Effector memory CD4-positive, alpha-beta T cell (primary cell): ENCODE data around the gene INCA1.

Experiments used
- DNase-seq, 3 donors: peaks; one replicate each; pipeline ENCODE4 v3.0.0-alpha.2; 2020
- H3K27ac ChIP-seq: 2 replicates; pipeline ENCODE4 v1.7.0; 2013; ENCODE audit warnings: mild to moderate bottlenecking, low read length, moderate library complexity; ENCODE audit not compliant: insufficient read depth, poor library complexity, severe bottlenecking
- H3K27me3 ChIP-seq: replicated peaks from 2 replicates; pipeline ENCODE4 v1.7.0; 2013; ENCODE audit warnings: mild to moderate bottlenecking, low read length; ENCODE audit not compliant: insufficient read depth, control insufficient read depth, poor library complexity, severe bottlenecking
- H3K36me3 ChIP-seq: 2 replicates; pipeline ENCODE4 v1.7.0; 2013; ENCODE audit warnings: mild to moderate bottlenecking, low read length, moderate library complexity; ENCODE audit not compliant: control insufficient read depth, insufficient read depth
- H3K4me1 ChIP-seq: 2 replicates; pipeline ENCODE4 v1.7.0; 2013; ENCODE audit warnings: low read length, mild to moderate bottlenecking; ENCODE audit not compliant: control insufficient read depth, insufficient read depth, poor library complexity, severe bottlenecking
- H3K4me3 ChIP-seq: 2 replicates; pipeline ENCODE4 v1.7.0; 2013; ENCODE audit warnings: low read length, low read depth, mild to moderate bottlenecking; ENCODE audit not compliant: insufficient read depth, poor library complexity, severe bottlenecking
- H3K9me3 ChIP-seq: 2 replicates; pipeline ENCODE4 v1.7.0; 2013; ENCODE audit warnings: mild to moderate bottlenecking, low read length, moderate library complexity; ENCODE audit not compliant: control insufficient read depth

INCA1 gene

DNA sequence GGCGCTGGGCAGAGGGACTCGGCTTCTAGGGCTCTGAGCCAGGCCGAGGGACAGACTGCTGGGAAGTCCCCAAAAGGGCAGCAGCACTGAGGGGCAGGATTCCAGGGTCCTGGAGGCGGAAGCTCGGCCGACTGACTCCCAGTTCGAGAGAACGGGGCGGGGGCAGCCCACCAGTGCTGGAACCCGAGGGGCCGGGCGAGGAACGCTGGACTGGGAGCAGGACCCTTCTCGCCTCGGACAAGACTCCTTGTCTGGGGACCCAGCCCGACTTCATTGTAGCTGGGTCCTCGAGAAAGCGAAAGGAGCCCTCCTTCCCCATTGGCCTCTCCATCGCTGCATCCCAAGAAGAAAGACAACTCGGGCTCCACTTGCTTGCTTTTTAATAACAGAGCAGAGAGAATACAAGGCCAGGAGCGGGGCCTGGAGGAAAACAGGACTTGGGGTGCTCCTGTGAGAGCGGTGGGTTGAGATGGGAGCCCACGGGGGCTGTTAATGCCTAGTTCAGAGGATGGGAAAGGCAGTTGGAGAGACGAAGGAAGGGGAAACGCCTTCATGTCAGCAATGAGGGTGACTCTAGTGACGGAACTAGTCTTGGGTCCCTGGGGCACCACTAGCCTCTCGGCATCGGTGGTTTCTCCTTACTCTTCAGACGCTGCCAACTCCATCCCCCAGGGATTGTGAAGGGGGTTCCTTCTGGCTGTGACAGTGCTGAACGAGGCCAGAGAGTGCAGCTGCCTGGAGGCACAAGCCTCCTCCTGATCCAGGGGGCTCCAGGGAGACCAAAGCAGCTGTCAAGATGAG lies 9.4 kb downstream of the INCA1 start:
- Histone ChIP-seq H3K4me1 (peaks cover 24% of the 10 kb centered on the region), H3K4me3 (peak overlapping the region; percentile 100), H3K9me3 (no peaks in the 10 kb centered on the region), H3K36me3 (no peaks in the 10 kb centered on the region), H3K27me3 (no peaks in the 10 kb centered on the region), H3K27ac (peak overlapping the region; percentile 94)
- DNase-seq = no peak

DNA sequence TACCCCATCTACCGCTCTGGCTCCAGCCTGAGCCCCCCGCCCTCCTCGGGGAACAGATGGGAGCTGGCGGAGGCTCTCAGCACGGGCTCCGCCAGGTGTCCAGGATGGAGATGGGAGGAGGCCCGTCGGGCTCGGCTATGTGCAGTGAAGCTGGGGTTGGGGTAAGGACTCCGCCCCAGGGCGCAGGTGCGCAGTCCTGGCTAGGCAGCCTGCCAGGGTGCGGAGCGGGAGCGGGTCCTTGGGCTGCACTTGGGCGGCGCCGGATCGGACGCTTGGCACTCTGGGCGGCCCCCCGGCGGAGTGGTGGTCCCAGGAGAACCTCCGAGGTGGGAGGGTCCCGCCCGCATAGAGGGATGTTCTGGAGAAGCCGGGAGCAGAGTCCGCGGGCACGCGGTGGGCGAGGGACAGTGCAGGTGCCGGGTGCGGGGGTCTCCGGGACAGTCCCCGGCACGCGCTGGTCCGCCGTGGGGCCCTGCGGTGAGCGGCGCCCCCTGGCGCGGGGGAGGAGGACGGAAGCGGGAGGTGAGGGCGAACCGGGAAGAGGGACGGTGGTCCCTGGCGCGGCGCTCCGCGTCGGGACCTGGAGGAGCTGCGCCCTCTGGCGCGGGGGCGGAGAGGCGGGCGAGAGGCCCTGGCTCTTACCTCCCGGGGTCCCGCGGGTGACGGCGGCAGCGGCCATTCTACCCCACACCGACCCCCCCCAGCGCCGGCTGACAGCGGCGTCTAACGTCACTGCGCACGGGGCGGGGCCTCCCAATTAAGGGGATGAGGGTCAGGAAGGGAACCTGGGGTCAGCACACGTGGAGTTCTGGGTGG lies 10.2 kb downstream of the INCA1 start, which contains the start of gene CAMTA2:
TSS of gene CAMTA2 (minus strand) at position 725 of the 816 bp plus-strand sequence. CDS start 1,453 bp downstream, outside the sequence.
- Histone ChIP-seq H3K4me3 (peak within 1 kb of the TSS; percentile 100), H3K9me3 (no peaks in the 10 kb centered on the region), H3K27me3 (no peaks in the 10 kb centered on the region), H3K36me3 (peaks cover 8% of the 10 kb centered on the region), H3K4me1 (peaks cover 24% of the 10 kb centered on the region), H3K27ac (peak within 1 kb of the TSS; percentile 94)
- DNase-seq = peak; percentile 78 to 83 (median 81)

DNA sequence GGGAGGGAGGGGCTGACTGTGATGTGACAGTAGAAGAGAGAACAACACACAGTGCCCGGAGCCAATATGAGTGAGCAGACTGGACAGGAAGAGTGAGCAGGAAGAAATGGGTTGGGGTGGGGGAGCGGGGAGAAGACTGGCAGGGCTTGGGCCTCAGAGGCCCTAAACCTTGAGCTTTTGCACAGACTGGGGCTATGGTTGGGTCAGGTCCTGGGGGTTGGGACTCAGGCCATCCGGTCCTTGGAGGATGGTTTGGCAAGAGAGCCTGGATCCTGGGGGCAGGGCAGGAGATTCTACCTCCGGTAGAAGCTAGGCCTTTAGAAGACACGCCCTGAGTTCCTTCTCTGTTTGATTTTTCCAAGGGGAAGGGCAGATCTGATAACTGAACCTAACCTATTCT lies 10.9 kb downstream of the INCA1 start:
- Histone ChIP-seq H3K27ac (peak overlapping the region; percentile 94), H3K9me3 (no peaks in the 10 kb centered on the region), H3K4me1 (peaks cover 24% of the 10 kb centered on the region)

DNA sequence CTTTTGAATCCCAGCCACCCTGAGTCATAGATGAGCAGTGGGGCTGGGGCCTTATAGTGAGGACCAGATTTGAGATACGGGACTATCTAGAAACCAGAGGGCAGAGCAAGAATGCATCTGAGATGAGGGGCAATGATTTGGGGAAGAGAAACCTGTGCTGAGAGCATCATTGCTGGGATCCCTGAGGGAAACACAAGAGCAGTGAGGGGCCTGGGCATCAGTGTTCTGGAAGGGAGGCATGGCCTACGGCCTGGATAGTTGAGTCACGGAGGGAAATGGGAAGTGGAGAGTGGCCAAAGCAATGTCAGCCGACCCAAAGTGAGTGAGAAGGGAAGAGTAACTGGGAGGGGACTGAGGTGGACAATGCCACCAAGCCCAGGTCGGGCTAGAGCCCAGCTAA lies 15.0 kb downstream of the INCA1 start:
- Histone ChIP-seq H3K4me3 (no peak overlapping the region), H3K4me1 (peaks cover 14% of the 10 kb centered on the region), H3K27me3 (no peaks in the 10 kb centered on the region), H3K36me3 (peaks cover 38% of the 10 kb centered on the region), H3K9me3 (no peaks in the 10 kb centered on the region), H3K27ac (no peak overlapping the region)
- no peak for DNase-seq

More for the DNA sequence above, 10.9 kb downstream of the INCA1 start:
- H3K27me3 ChIP-seq = no peaks in the 10 kb centered on the region
- H3K36me3 ChIP-seq = peaks cover 14% of the 10 kb centered on the region
- DNase-seq = peak in 1 of 3 donors; percentile 47
- H3K4me3 ChIP-seq = peak overlapping the region; percentile 100

DNA sequence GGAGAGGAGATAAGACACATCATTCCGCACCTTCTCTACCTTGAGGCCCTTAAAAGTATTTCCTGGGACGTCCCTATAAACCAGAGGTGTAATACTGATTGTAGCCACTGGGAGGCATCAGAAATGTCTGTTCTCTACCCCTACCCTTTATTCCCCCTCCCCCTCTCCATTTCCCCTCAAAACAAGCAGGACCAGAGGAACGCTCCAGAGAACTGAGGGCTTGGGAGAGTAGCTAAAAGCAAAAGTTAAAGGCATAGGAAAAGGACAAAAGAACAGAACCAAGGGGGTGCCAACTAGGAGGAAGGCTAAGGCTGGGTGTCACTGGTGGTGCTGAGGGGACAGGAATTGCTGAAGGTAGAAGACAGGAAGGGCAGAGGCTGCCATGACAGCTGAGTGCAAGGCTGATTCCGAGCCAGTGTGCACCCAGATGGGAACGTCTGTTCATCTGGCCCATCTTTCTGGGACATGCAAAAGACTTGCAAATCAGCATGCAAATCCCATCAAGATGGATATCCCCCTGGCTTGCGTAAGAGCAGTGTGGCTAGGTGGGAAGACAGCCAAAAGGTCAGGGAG lies 16.6 kb downstream of the INCA1 start:
- H3K27me3 ChIP-seq = no peaks in the 10 kb centered on the region
- no peak overlapping the region for H3K27ac ChIP-seq
- H3K36me3 ChIP-seq = peaks cover 49% of the 10 kb centered on the region
- peak in 1 of 3 donors; percentile 24 for DNase-seq
- H3K4me1 ChIP-seq = peaks cover under 1% of the 10 kb centered on the region
- H3K9me3 ChIP-seq = no peaks in the 10 kb centered on the region
- no peak overlapping the region for H3K4me3 ChIP-seq

DNA sequence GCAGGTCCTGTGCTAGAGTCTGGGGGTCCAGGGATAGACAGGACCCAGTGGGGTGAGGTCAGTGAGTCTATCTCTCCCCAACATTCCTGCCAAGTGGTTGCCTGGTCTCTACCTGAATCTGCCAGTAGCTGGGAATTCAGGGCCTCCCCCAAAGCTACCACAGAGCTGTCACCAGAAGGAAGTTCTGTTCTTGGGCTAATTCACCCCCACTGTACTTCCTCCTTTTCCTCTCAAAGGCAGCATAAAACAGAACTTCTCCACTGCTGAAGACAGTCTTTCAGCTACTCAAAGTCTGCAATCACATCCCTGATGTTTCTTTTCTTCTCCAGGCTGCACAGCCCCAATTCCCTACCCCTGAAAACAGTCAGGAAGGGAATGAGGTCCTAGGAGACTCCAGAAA lies 18.6 kb downstream of the INCA1 start:
- no peaks in the 10 kb centered on the region for H3K9me3 ChIP-seq
- no peak for DNase-seq
- H3K36me3 ChIP-seq = peaks cover 60% of the 10 kb centered on the region
- no peaks in the 10 kb centered on the region for H3K4me1 ChIP-seq
- H3K27me3 ChIP-seq = no peaks in the 10 kb centered on the region
- H3K4me3 ChIP-seq = no peak overlapping the region
- H3K27ac ChIP-seq = no peak overlapping the region

DNA sequence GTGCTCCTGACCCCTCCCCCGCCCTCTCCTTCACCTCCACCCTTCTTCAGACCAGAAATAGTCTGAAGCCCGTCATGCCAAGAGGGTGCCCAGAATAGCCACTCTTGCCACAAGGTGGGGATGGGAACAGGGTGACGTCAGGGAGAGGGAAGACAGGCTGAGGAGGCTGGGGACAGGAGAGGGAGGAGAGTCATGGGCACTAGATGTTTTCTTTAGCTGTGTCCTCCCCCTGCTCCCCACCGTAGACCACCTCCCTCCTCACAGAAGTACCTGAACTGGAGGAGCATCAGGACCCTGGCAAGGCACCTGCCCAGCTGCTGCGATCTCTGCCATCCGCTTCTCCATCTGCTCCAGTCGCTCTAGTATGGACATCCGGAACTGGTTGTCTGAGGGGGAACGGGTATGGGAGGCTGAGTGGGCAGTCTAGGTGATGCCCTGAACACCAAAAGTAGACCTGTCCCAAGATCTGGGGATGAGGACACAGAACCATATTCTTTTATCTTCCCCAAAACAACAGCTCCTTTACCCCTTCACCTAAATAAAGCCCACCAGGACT lies 23.1 kb downstream of the INCA1 start:
- Histone ChIP-seq H3K9me3 (no peaks in the 10 kb centered on the region), H3K4me1 (peaks cover 11% of the 10 kb centered on the region), H3K27ac (no peak overlapping the region), H3K27me3 (no peaks in the 10 kb centered on the region), H3K4me3 (no peak overlapping the region), H3K36me3 (peaks cover 61% of the 10 kb centered on the region)
- no peak for DNase-seq

DNA sequence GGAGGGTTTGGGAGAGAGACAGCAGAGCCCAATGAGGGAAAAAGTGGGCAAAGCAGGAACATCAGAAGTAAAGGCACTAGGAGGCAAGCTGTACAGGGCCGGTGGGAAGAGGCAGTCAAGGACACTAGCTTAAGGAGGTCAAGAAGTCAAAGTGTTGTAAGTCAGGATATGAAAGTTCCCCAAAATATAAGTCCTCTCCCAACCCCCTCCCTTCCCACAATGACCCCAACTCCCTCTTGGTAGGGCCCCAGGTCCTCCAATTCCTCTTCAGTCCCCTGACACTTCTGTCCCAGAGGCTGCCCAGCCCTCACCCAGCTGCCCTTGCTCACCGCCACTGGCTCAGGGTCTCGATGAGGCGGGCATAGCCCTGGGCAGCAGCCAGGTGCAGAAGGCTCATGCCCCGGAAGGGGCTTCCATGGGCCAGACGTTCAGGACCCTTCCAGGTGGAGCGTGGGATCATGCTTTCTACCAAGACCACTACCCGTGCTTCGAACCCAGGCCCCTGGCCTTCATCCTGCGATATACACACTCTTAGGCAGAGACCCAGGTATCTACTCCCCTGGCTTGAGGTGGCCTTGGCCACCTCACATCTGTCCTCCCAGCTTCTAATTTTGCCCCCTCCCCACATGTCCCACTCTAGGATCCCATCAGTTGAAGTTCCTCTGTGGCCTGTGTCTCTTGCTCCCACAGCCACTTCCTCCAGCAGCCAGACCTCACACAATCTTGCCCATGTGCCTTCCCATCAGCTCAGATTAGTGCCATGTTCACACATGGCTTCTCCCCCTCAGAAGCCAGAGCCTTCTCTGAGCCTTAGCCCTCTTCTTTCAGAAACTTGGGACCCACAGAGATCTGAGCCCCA lies 23.8 kb downstream of the INCA1 start:
- no peak for DNase-seq
- Histone ChIP-seq H3K9me3 (no peaks in the 10 kb centered on the region), H3K36me3 (peaks cover 56% of the 10 kb centered on the region), H3K4me1 (peaks cover 18% of the 10 kb centered on the region), H3K4me3 (no peak overlapping the region), H3K27ac (no peak overlapping the region), H3K27me3 (no peaks in the 10 kb centered on the region)

DNA sequence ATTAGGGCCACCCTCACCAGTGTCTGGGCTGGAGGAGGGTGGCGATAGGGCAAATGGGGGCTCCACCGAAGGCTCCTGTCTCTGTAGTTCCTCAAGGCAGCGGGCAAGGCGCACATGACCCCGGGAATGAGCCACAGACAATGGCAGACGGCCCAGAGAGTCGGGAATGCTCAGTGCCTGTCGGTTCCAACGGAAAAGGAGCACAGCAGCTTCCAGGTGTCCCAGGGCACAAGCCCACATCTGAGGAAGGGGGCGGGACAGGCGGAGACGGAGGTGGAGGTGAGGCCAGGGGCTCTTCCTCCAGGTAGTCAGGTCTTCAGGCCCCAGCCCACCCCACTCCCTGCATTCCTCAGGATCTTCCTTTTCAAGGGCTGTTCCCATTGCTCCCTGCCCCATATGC lies 24.6 kb downstream of the INCA1 start:
- Histone ChIP-seq H3K36me3 (peaks cover 48% of the 10 kb centered on the region), H3K27me3 (no peaks in the 10 kb centered on the region), H3K4me3 (no peak overlapping the region), H3K27ac (no peak overlapping the region), H3K9me3 (no peaks in the 10 kb centered on the region), H3K4me1 (peaks cover 24% of the 10 kb centered on the region)
- no peak for DNase-seq
